ENCODE results near the gene AOPEP. TPM values are rescaled to one million over a fixed set of nuclear protein-coding genes. Genes with fewer than 3 reads are reported as not detected.

AOPEP gene
- total RNA-seq, 4 donors from 2014 or later: 80.7 to 428 (median 126) TPM

GRCh38 chr9:94867842-94868312 lies 141.4 kb downstream of the AOPEP start:
- H3K27me3 ChIP-seq: no peaks in the 10 kb centered on the region
- TF ChIP-seq, protein P1, sequence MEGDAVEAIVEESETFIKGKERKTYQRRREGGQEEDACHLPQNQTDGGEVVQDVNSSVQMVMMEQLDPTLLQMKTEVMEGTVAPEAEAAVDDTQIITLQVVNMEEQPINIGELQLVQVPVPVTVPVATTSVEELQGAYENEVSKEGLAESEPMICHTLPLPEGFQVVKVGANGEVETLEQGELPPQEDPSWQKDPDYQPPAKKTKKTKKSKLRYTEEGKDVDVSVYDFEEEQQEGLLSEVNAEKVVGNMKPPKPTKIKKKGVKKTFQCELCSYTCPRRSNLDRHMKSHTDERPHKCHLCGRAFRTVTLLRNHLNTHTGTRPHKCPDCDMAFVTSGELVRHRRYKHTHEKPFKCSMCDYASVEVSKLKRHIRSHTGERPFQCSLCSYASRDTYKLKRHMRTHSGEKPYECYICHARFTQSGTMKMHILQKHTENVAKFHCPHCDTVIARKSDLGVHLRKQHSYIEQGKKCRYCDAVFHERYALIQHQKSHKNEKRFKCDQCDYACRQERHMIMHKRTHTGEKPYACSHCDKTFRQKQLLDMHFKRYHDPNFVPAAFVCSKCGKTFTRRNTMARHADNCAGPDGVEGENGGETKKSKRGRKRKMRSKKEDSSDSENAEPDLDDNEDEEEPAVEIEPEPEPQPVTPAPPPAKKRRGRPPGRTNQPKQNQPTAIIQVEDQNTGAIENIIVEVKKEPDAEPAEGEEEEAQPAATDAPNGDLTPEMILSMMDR (IDR thresholded peaks at IDR 0.05): no peak
- no peak for TF ChIP-seq POLR2A (IDR thresholded peaks at IDR 0.05)

GRCh38 chr9:94868464-94868863 lies 142.0 kb downstream of the AOPEP start:
- DNase-seq: no peak
- TF ChIP-seq POLR2A (IDR thresholded peaks at IDR 0.05): no peak
- intact Hi-C loops (cut with DNase I; ENCODE audit: low total_unique reads): loop anchor here (10.0 kb wide), 1 partner anchor 54 kb away; no protein-coding TSS in a partner anchor
- Histone ChIP-seq H3K4me3 (no peak overlapping the region), H3K27me3 (no peaks in the 10 kb centered on the region), H3K36me3 (no peaks in the 10 kb centered on the region), H3K9me3 (no peaks in the 10 kb centered on the region), H3K4me1 (peaks cover 18 to 23% of the 10 kb centered on the region in 2 donors), H3K27ac (peak overlapping the region; percentile 88 to 97)

More at GRCh38 chr9:94867842-94868312, 141.4 kb downstream of the AOPEP start:
- no peak overlapping the region for H3K4me3 ChIP-seq
- no peaks in the 10 kb centered on the region for H3K36me3 ChIP-seq
- H3K9me3 ChIP-seq: no peaks in the 10 kb centered on the region
- peak overlapping the region; percentile 88 to 97 for H3K27ac ChIP-seq
- DNase-seq: no peak
- peaks cover 19 to 23% of the 10 kb centered on the region in 2 donors for H3K4me1 ChIP-seq
- intact Hi-C loops (cut with DNase I; ENCODE audit: low total_unique reads): loop anchor here (10.0 kb wide), 1 partner anchor 53 kb away; no protein-coding TSS in a partner anchor

GRCh38 chr9:94869415-94869843 lies 142.9 kb downstream of the AOPEP start:
- H3K27me3 ChIP-seq: no peaks in the 10 kb centered on the region
- no peaks in the 10 kb centered on the region for H3K36me3 ChIP-seq
- intact Hi-C loops (cut with DNase I; ENCODE audit: low total_unique reads): loop anchor here (10.0 kb wide), 1 partner anchor 55 kb away; no protein-coding TSS in a partner anchor
- no peaks in the 10 kb centered on the region for H3K9me3 ChIP-seq
- peak overlapping the region; percentile 88 to 97 for H3K27ac ChIP-seq
- peaks cover 16 to 30% of the 10 kb centered on the region in 2 donors for H3K4me1 ChIP-seq
- no peak for DNase-seq
- TF ChIP-seq POLR2A (IDR thresholded peaks at IDR 0.05): no peak
- TF ChIP-seq, protein P1 (IDR thresholded peaks at IDR 0.05): no peak
- no peak overlapping the region for H3K4me3 ChIP-seq

DNA sequence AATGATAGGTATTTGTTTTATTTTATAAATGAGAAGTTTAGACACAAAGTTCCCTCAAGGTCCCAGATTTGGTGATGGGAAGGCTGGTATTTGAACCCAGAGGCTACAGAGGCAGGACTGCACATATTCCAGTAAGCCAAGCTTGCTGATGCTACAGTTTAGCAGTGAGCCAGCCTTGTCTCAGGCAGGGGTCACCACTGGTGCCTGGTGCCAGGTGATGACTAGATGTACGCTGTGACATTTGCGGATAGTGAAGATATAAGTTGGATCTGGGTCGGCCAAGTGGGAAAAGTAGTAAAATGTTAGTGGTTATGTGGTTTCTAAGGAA lies 143.9 kb downstream of the AOPEP start:
- Histone ChIP-seq H3K27me3 (no peaks in the 10 kb centered on the region), H3K27ac (peak overlapping the region; percentile 88 to 97), H3K9me3 (no peaks in the 10 kb centered on the region), H3K4me1 (peaks cover 13 to 30% of the 10 kb centered on the region in 2 donors), H3K4me3 (no peak overlapping the region), H3K36me3 (no peaks in the 10 kb centered on the region)
- intact Hi-C loops (cut with DNase I; ENCODE audit: low total_unique reads): no loop called here
- TF ChIP-seq POLR2A (IDR thresholded peaks at IDR 0.05): no peak
- TF ChIP-seq, protein P1 (IDR thresholded peaks at IDR 0.05): no peak
- no peak for DNase-seq

GRCh38 chr9:94870793-94871558 lies 144.5 kb downstream of the AOPEP start:
- no peak for TF ChIP-seq POLR2A (IDR thresholded peaks at IDR 0.05)
- TF ChIP-seq, protein P1 (IDR thresholded peaks at IDR 0.05): no peak
- no peaks in the 10 kb centered on the region for H3K36me3 ChIP-seq
- no peaks in the 10 kb centered on the region for H3K9me3 ChIP-seq
- no peak overlapping the region for H3K4me3 ChIP-seq
- H3K27ac ChIP-seq: peak overlapping the region; percentile 88 to 97
- H3K4me1 ChIP-seq: peaks cover 11 to 28% of the 10 kb centered on the region in 2 donors
- no peaks in the 10 kb centered on the region for H3K27me3 ChIP-seq
- intact Hi-C loops (cut with DNase I; ENCODE audit: low total_unique reads): no loop called here
- peak; percentile 47 to 54 for DNase-seq

Data from uterus (tissue), 4 donors.